ENCODE measurements around the gene DACH1. TPM values are rescaled to one million over a fixed set of nuclear protein-coding genes. Genes with fewer than 3 reads are reported as not detected.
A peak's percentile ranks its signal among the peaks of the same experiment; 100 is the strongest.
"Not testable (repeated sequence)": the region's sequence is repeated elsewhere in the genome, so short reads cannot be mapped to it uniquely, and the experiment has no call there.

The DACH1 gene
- 34.3 and 37.1 TPM in 2 replicates for total RNA-seq
- long read RNA-seq, full-length matches to known transcripts = 23 of 44 reads
- long read RNA-seq, partial matches to known transcripts = 7 of 44 reads
- long read RNA-seq, other reads (novel, unspliced or antisense) = 14 of 44 reads

GRCh38 chr13:71867131-71867814 is at the start of gene DACH1:
Gene DACH1 (minus strand): TSS chr13:71867204.
- peaks cover 52% of the 10 kb centered on the region for H3K4me1 Mint-ChIP-seq (ENCODE audit: low read depth)
- no peak for TF ChIP-seq CTCF (IDR thresholded peaks at IDR 0.05; ENCODE audit: unreplicated experiment)
- peak within 1 kb of the TSS; percentile 95 for H3K4me3 Mint-ChIP-seq (ENCODE audit: low read depth)
- peak; percentile 19 for DNase-seq (ENCODE audit: low spot score, unreplicated experiment)
- no peaks in the 10 kb centered on the region for H3K36me3 Mint-ChIP-seq (ENCODE audit: insufficient read depth)
- peak within 1 kb of the TSS; percentile 97 for H3K27ac Mint-ChIP-seq
- no peaks in the 10 kb centered on the region for H3K27me3 Mint-ChIP-seq
- no peaks in the 10 kb centered on the region for H3K9me3 Mint-ChIP-seq (ENCODE audit: low read depth)

GRCh38 chr13:71913717-71914116 is 46.7 kb upstream of the DACH1 start:
- H3K9me3 Mint-ChIP-seq (ENCODE audit: low read depth) = no peaks in the 10 kb centered on the region
- H3K4me1 Mint-ChIP-seq (ENCODE audit: low read depth) = peaks cover under 1% of the 10 kb centered on the region
- H3K36me3 Mint-ChIP-seq (ENCODE audit: insufficient read depth) = no peaks in the 10 kb centered on the region
- DNase-seq (ENCODE audit: low spot score, unreplicated experiment) = no peak
- H3K27ac Mint-ChIP-seq = no peak overlapping the region
- no peak for TF ChIP-seq CTCF (IDR thresholded peaks at IDR 0.05; ENCODE audit: unreplicated experiment)
- H3K27me3 Mint-ChIP-seq = no peaks in the 10 kb centered on the region
- no peak overlapping the region for H3K4me3 Mint-ChIP-seq (ENCODE audit: low read depth)

- no peak for TF ChIP-seq CTCF (IDR thresholded peaks at IDR 0.05; ENCODE audit: unreplicated experiment)
- no peak overlapping the region for H3K4me3 Mint-ChIP-seq (ENCODE audit: low read depth)
- no peaks in the 10 kb centered on the region for H3K9me3 Mint-ChIP-seq (ENCODE audit: low read depth)
- H3K27me3 Mint-ChIP-seq = no peaks in the 10 kb centered on the region
- no peak for DNase-seq (ENCODE audit: low spot score, unreplicated experiment)
- no peaks in the 10 kb centered on the region for H3K36me3 Mint-ChIP-seq (ENCODE audit: insufficient read depth)
- H3K27ac Mint-ChIP-seq = no peak overlapping the region
- no peaks in the 10 kb centered on the region for H3K4me1 Mint-ChIP-seq (ENCODE audit: low read depth)
Observed at GRCh38 chr13:71912524-71912923, 45.5 kb upstream of the DACH1 start.

GRCh38 chr13:71906448-71906847 is 39.4 kb upstream of the DACH1 start:
- H3K27me3 Mint-ChIP-seq = no peaks in the 10 kb centered on the region
- no peaks in the 10 kb centered on the region for H3K36me3 Mint-ChIP-seq (ENCODE audit: insufficient read depth)
- no peak overlapping the region for H3K4me3 Mint-ChIP-seq (ENCODE audit: low read depth)
- no peak for TF ChIP-seq CTCF (IDR thresholded peaks at IDR 0.05; ENCODE audit: unreplicated experiment)
- H3K9me3 Mint-ChIP-seq (ENCODE audit: low read depth) = no peaks in the 10 kb centered on the region
- no peak overlapping the region for H3K27ac Mint-ChIP-seq
- no peak for DNase-seq (ENCODE audit: low spot score, unreplicated experiment)
- no peaks in the 10 kb centered on the region for H3K4me1 Mint-ChIP-seq (ENCODE audit: low read depth)

- Mint-ChIP-seq H3K4me1 (ENCODE audit: low read depth) (no peaks in the 10 kb centered on the region), H3K27me3 (no peaks in the 10 kb centered on the region), H3K36me3 (ENCODE audit: insufficient read depth) (no peaks in the 10 kb centered on the region), H3K27ac (no peak overlapping the region), H3K4me3 (ENCODE audit: low read depth) (no peak overlapping the region), H3K9me3 (ENCODE audit: low read depth) (no peaks in the 10 kb centered on the region)
- no peak for TF ChIP-seq CTCF (IDR thresholded peaks at IDR 0.05; ENCODE audit: unreplicated experiment)
- no peak for DNase-seq (ENCODE audit: low spot score, unreplicated experiment)
Observed at GRCh38 chr13:71902676-71903075, 35.7 kb upstream of the DACH1 start.

GRCh38 chr13:71893506-71893905 is 26.5 kb upstream of the DACH1 start:
- not testable (repeated sequence) for H3K4me1 Mint-ChIP-seq (ENCODE audit: low read depth); H3K36me3 Mint-ChIP-seq (ENCODE audit: insufficient read depth); H3K27me3 Mint-ChIP-seq; H3K4me3 Mint-ChIP-seq (ENCODE audit: low read depth); DNase-seq (ENCODE audit: low spot score, unreplicated experiment); H3K27ac Mint-ChIP-seq; H3K9me3 Mint-ChIP-seq (ENCODE audit: low read depth)

Measured in progenitor cell of endocrine pancreas (in vitro differentiated cells).